C4-2B (cell line): ENCODE measurements around the gene TIGIT.
A peak's percentile ranks its signal among the peaks of the same experiment; 100 is the strongest.
"Not testable (repeated sequence)": the region's sequence is repeated elsewhere in the genome, so short reads cannot be mapped to it uniquely, and the experiment has no call there.

Experiments
- H3K27ac ChIP-seq: fragments of 450-650 bp; 2 replicates; pipeline ENCODE4 v1.5.1; 2017
- CTCF ChIP-seq: fragments of 450-650 bp; conservative IDR thresholded peaks from 2 replicates; pipeline ENCODE4 v1.5.1; 2017; ENCODE audit warnings: mild to moderate bottlenecking
- ZFX ChIP-seq: fragments of 450-650 bp; IDR thresholded peaks from 2 replicates; pipeline ENCODE4 v1.6.1; 2017

The TIGIT gene

GRCh38 chr3:114274929-114275328 is 18.9 kb upstream of the TIGIT start:
- H3K27ac ChIP-seq = 0 out of 2 replicates have a peak overlapping the region, but pooled peaks have one; percentile 0
- TF ChIP-seq CTCF (no peak), ZFX (no peak)

- not testable (repeated sequence) for H3K27ac ChIP-seq
These were observed 17.0 kb upstream of the TIGIT start for GRCh38 chr3:114276856-114277255.

- TF ChIP-seq ZFX (no peak), CTCF (no peak)
- H3K27ac ChIP-seq = no peak overlapping the region
These were observed 9.2 kb upstream of the TIGIT start for GRCh38 chr3:114284644-114285043.

- no peak overlapping the region for H3K27ac ChIP-seq
- TF ChIP-seq CTCF = no peak
These were observed 8.1 kb upstream of the TIGIT start for GRCh38 chr3:114285648-114286230.

- TF ChIP-seq CTCF (no peak), ZFX (no peak)
- no peak overlapping the region for H3K27ac ChIP-seq
These were observed 7.6 kb upstream of the TIGIT start for GRCh38 chr3:114286266-114286665.

GRCh38 chr3:114290911-114291901 is 2.6 kb upstream of the TIGIT start:
- no peak for TF ChIP-seq ZFX
- TF ChIP-seq CTCF = peak; percentile 90
- H3K27ac ChIP-seq = no peak overlapping the region

GRCh38 chr3:114294940-114295480 is 1.2 kb downstream of the TIGIT start:
- no peak overlapping the region for H3K27ac ChIP-seq
- TF ChIP-seq ZFX (no peak), CTCF (no peak)
